Small intestine (tissue), 7 donors: ENCODE measurements around the gene MACF1. TPM values are rescaled to one million over a fixed set of nuclear protein-coding genes. Genes with fewer than 3 reads are reported as not detected.
A peak's percentile ranks its signal among the peaks of the same experiment; 100 is the strongest.

Experiments
- DNase-seq, 2 donors: peaks; one replicate each; pipeline versions ENCODE4 v3.0.0 to v3.0.0-alpha.2; 2013
- FAIRE-seq: peaks from 2 replicates; lab custom pipeline; 2012; peaks lifted over from hg19 to GRCh38; lab: Jason Lieb, UNC
- H3K27ac ChIP-seq, 3 donors: one replicate each; pipeline ENCODE4 v1.5.1; 2013; ENCODE audit warnings: low read length in 2 of 3, mild to moderate bottlenecking in 2 of 3, control low read depth in 1 of 3, inconsistent platforms in 1 of 3, low read depth in 1 of 3, moderate library complexity in 1 of 3
- H3K27me3 ChIP-seq, 3 donors: one replicate each; pipeline ENCODE4 v1.6.1; 2013; ENCODE audit warnings: low read length in 3 of 3, inconsistent platforms in 1 of 3; ENCODE audit not compliant: control insufficient read depth in 3 of 3, insufficient read depth in 3 of 3
- H3K36me3 ChIP-seq, 3 donors: one replicate each; pipeline ENCODE4 v1.6.1; 2013; ENCODE audit warnings: low read length in 3 of 3, inconsistent platforms in 1 of 3, low read depth in 1 of 3, mild to moderate bottlenecking in 1 of 3, moderate library complexity in 1 of 3; ENCODE audit not compliant: control insufficient read depth in 3 of 3, insufficient read depth in 2 of 3
- H3K4me1 ChIP-seq, 3 donors: one replicate each; pipeline ENCODE4 v1.6.1; 2013; ENCODE audit warnings: low read length in 2 of 3, inconsistent platforms in 1 of 3, low read depth in 1 of 3, mild to moderate bottlenecking in 1 of 3, moderate library complexity in 1 of 3; ENCODE audit not compliant: control insufficient read depth in 3 of 3, insufficient read depth in 2 of 3
- H3K4me3 ChIP-seq, 3 donors: one replicate each; pipeline ENCODE4 v1.5.1; 2013; ENCODE audit warnings: low read length in 3 of 3, control low read depth in 1 of 3, inconsistent platforms in 1 of 3, low read depth in 1 of 3, mild to moderate bottlenecking in 1 of 3, moderate library complexity in 1 of 3
- H3K9me3 ChIP-seq, 2 donors: one replicate each; pipeline ENCODE4 v1.6.1; 2013; ENCODE audit warnings: low read depth in 1 of 2, low read length in 1 of 2; ENCODE audit not compliant: control insufficient read depth in 2 of 2, insufficient read depth in 1 of 2
- WGBS, 3 donors: extraction: QIAGEN DNeasy Blood & Tissue Kit; methylation state at CpG; one replicate each; pipeline ENCODE4 v1.1.7; 2013; 5-methylcytosine and 5-hydroxymethylcytosine counted together
- polyA plus RNA-seq, 4 donors: library from polyadenylated mRNA; stranded (reverse) in 3 of 4; unstranded in 1 of 4; fragments of 200-250 nt in 3 of 4; fragments of 120-200 nt in 1 of 4; gene quantifications; one replicate each; pipeline versions ENCODE4 v1.2.1 to v1.2.3, GENCODE V29; 2013
- donor health status: healthy with polysubstance abuse.
- donor health status: control.
- donor health status: control.
- donor health status: Bipolar disorder and iron deficiency.
- donor health status: healthy.

MACF1 gene
- polyA plus RNA-seq, 4 donors = 18.1 to 64.8 (median 34.6) TPM

DNA sequence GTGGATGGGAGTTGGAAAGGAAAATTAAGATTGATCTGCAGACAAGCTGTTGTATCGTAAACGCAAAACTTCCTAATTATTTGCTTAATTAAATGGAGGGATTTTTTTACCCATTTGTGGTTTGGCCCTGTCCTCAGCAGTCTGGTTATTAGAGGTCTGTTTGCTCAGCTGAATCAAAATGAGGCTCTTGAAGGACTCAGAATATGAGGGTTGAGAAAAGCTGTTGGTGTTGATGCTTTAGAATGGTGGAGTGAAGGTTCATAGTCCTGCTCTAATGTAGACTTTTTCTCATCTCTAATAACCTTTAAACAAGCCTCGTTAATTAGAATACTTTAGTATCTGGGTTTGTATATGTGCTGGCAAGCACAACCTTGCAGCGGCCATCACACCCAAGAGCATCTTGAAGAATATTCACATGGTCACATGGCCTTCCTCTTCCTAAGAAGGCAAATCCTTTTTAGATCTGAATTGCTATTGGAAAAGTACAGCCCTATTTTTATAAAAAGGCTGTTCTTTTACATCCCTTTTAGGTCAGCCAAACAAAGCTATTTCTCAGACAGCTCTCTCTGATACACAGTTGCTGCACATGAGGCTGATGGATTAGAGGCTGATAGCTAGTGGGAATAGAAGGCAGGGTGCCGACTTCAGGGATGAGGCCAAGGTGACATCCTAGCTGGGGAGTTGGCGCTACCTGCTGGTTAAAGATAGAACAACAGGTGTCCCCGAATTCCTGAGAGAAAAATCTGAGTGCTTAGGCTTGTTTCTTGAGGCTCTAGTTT, 53.8 kb downstream of the MACF1 start:
- Histone ChIP-seq H3K36me3 (peaks cover 2 to 20% (median 4%) of the 10 kb centered on the region in 3 donors), H3K27ac (no peak overlapping the region), H3K4me1 (no peaks in the 10 kb centered on the region), H3K9me3 (no peaks in the 10 kb centered on the region), H3K4me3 (no peak overlapping the region), H3K27me3 (no peaks in the 10 kb centered on the region)
- no peak for FAIRE-seq
- WGBS, 3 donors = 42 to 49% (median 43%) methylated on average over 7 of the region's 7 CpGs
- DNase-seq = peak; percentile 76 to 79

DNA sequence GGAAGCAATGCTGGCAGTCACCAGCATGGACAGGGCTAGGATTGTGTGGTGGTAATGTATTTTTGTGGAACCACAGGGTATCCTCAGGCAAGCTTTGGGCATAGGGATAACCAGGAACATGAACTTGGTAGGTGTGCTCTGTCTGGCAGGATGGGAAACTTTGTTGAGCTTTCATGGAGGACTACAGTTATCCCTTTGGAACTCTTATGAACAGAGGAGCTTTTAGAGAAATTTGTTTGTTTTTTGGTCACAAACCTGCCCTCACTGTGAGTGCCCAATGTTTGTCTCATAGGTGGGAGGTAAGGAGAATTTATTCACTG, 54.4 kb downstream of the MACF1 start:
- DNase-seq (no peak), FAIRE-seq (no peak)
- peaks cover 2 to 20% (median 4%) of the 10 kb centered on the region in 3 donors for H3K36me3 ChIP-seq
- H3K9me3 ChIP-seq = no peaks in the 10 kb centered on the region
- no peaks in the 10 kb centered on the region for H3K27me3 ChIP-seq
- no peak overlapping the region for H3K27ac ChIP-seq
- H3K4me1 ChIP-seq = no peaks in the 10 kb centered on the region
- H3K4me3 ChIP-seq = no peak overlapping the region

DNA sequence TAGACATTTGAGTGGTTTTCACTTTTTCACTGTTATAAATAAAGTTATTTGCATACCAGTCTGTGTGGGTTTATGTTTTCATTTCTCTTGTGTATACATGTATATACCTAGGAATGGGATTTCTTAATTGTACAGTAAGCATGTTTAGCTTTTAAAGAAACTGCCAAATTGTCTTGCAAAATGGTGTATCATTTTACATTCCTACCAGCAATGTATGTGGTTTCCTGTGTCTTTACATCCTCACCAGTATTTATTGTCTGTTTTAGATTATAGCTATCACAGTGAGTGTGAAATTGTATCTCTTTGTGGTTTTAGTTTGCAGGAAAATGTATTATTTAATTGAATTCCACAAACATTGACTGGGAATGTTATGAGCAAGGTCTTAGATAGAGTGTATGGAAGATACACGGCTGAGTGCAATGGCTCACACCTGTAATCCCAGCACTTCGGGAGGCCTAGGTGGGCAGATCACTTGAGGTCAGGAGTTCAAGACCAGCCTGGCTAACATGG, 57.3 kb downstream of the MACF1 start:
- Histone ChIP-seq H3K36me3 (peaks cover 0 to 13% (median 0%) of the 10 kb centered on the region in 3 donors), H3K9me3 (no peaks in the 10 kb centered on the region), H3K4me3 (no peak overlapping the region), H3K4me1 (no peaks in the 10 kb centered on the region), H3K27ac (no peak overlapping the region), H3K27me3 (no peaks in the 10 kb centered on the region)
- FAIRE-seq (no peak), DNase-seq (no peak)
- 76 to 97% (median 86%) methylated on average over 2 of the region's 2 CpGs for WGBS, 3 donors

GRCh38 chr1:39262802-39263201, 58.3 kb downstream of the MACF1 start:
- no peaks in the 10 kb centered on the region for H3K27me3 ChIP-seq
- no peak overlapping the region for H3K27ac ChIP-seq
- DNase-seq (no peak), FAIRE-seq (no peak)
- WGBS, 3 donors = 70 to 91% (median 76%) methylated on average over 4 of the region's 4 CpGs
- peaks cover 0 to 13% (median 0%) of the 10 kb centered on the region in 3 donors for H3K36me3 ChIP-seq
- H3K9me3 ChIP-seq = no peaks in the 10 kb centered on the region
- H3K4me1 ChIP-seq = no peaks in the 10 kb centered on the region
- H3K4me3 ChIP-seq = no peak overlapping the region

- peaks cover 0 to 9% (median 0%) of the 10 kb centered on the region in 3 donors for H3K36me3 ChIP-seq
- no peak for FAIRE-seq
- 33 to 69% (median 33%) methylated on average over 1 of the region's 1 CpG for WGBS, 3 donors
- H3K27me3 ChIP-seq = no peaks in the 10 kb centered on the region
- peaks cover 0 to 13% (median 5%) of the 10 kb centered on the region in 3 donors for H3K4me1 ChIP-seq
- H3K9me3 ChIP-seq = no peaks in the 10 kb centered on the region
- DNase-seq = peak; percentile 25 to 42
- no peak overlapping the region for H3K27ac ChIP-seq
- H3K4me3 ChIP-seq = no peak overlapping the region
These were observed 61.8 kb downstream of the MACF1 start for GRCh38 chr1:39266269-39266668.

GRCh38 chr1:39266792-39267191, 62.3 kb downstream of the MACF1 start:
- Histone ChIP-seq H3K9me3 (no peaks in the 10 kb centered on the region), H3K36me3 (peaks cover 0 to 9% (median 0%) of the 10 kb centered on the region in 3 donors), H3K4me1 (peaks cover 0 to 15% (median 5%) of the 10 kb centered on the region in 3 donors), H3K4me3 (no peak overlapping the region), H3K27ac (no peak overlapping the region), H3K27me3 (no peaks in the 10 kb centered on the region)
- WGBS, 3 donors = 63 to 90% (median 68%) methylated on average over 1 of the region's 1 CpG
- no peak for FAIRE-seq
- DNase-seq = no peak

GRCh38 chr1:39268112-39268581, 63.7 kb downstream of the MACF1 start:
- Histone ChIP-seq H3K27ac (peak overlapping the region in 2 of 3 donors; percentile 71 to 72), H3K36me3 (peaks cover 0 to 9% (median 0%) of the 10 kb centered on the region in 3 donors), H3K27me3 (no peaks in the 10 kb centered on the region), H3K4me1 (peaks cover 0 to 23% (median 8%) of the 10 kb centered on the region in 3 donors), H3K9me3 (no peaks in the 10 kb centered on the region), H3K4me3 (peak overlapping the region in 1 of 3 donors; percentile 27)
- FAIRE-seq (no peak), DNase-seq (peak; percentile 15 to 51)
- WGBS, 3 donors = 24 to 50% (median 44%) methylated on average over 8 of the region's 8 CpGs

DNA sequence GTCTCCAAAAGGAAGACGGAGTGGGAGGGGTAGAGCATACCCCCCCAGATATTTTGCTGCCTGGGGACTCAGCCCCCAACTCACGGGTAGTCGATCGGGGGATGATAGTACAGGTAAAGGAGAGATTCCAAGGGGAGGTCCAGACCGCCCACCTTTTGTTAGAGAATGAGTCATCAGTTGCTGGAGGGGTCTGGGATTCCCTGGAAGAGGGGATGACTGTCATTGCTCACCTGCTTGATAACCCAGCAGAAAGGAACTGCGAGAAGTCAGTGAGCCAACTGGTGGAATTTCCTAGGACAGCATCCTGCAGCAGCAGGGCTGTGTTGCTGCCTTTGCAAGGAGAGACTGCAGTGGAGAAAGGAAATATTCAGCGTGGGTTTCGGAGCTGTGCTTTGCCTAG, 64.4 kb downstream of the MACF1 start:
- Histone ChIP-seq H3K27ac (peak overlapping the region in 2 of 3 donors; percentile 71 to 72), H3K36me3 (peaks cover 0 to 9% (median 0%) of the 10 kb centered on the region in 3 donors), H3K4me1 (peaks cover 0 to 23% (median 8%) of the 10 kb centered on the region in 3 donors), H3K27me3 (no peaks in the 10 kb centered on the region), H3K4me3 (peak overlapping the region in 1 of 3 donors; percentile 27), H3K9me3 (no peaks in the 10 kb centered on the region)
- FAIRE-seq (no peak), DNase-seq (no peak)
- 62 to 94% (median 84%) methylated on average over 8 of the region's 8 CpGs for WGBS, 3 donors
